Liver (tissue), 9 donors: Measurements from ENCODE around the gene ZNF346. TPM values are rescaled to one million over a fixed set of nuclear protein-coding genes. Genes with fewer than 3 reads are reported as not detected.
A peak's percentile ranks its signal among the peaks of the same experiment; 100 is the strongest.

Experiments
- DNase-seq: peaks from one replicate; pipeline ENCODE4 v3.0.0-alpha.2; 2017; ENCODE audit warnings: low spot score
- H3K27ac ChIP-seq, 2 donors: one replicate each; pipeline ENCODE4 v1.7.0; 2013; ENCODE audit warnings: inconsistent platforms in 2 of 2, low read length in 2 of 2, control low read depth in 1 of 2, low read depth in 1 of 2, mild to moderate bottlenecking in 1 of 2
- H3K27me3 ChIP-seq, 4 donors: one replicate each; pipeline versions ENCODE4 v1.6.1 to v1.7.0; 2013; ENCODE audit warnings: low read length in 3 of 4, inconsistent platforms in 1 of 4, mild to moderate bottlenecking in 1 of 4, moderate library complexity in 1 of 4; ENCODE audit not compliant: control insufficient read depth in 4 of 4, insufficient read depth in 4 of 4
- H3K36me3 ChIP-seq, 4 donors: one replicate each; pipeline versions ENCODE4 v1.6.1 to v1.7.0; 2013; ENCODE audit warnings: low read length in 3 of 4, mild to moderate bottlenecking in 3 of 4, low read depth in 1 of 4, moderate library complexity in 1 of 4; ENCODE audit not compliant: control insufficient read depth in 4 of 4, insufficient read depth in 3 of 4
- H3K4me1 ChIP-seq, 4 donors: one replicate each; pipeline versions ENCODE4 v1.6.1 to v1.7.0; 2013; ENCODE audit warnings: low read length in 3 of 4, mild to moderate bottlenecking in 3 of 4, moderate library complexity in 1 of 4; ENCODE audit not compliant: control insufficient read depth in 4 of 4, insufficient read depth in 4 of 4
- H3K4me3 ChIP-seq, 3 donors: one replicate each; pipeline versions ENCODE4 v1.6.1 to v1.7.0; 2013; ENCODE audit warnings: low read length in 3 of 3, control low read depth in 1 of 3, low read depth in 1 of 3, mild to moderate bottlenecking in 1 of 3
- H3K9ac ChIP-seq, 2 donors: one replicate each; pipeline ENCODE4 v1.7.0; 2013; ENCODE audit warnings: low read length in 2 of 2, mild to moderate bottlenecking in 2 of 2, moderate library complexity in 2 of 2, control low read depth in 1 of 2, low read depth in 1 of 2
- H3K9me3 ChIP-seq, 4 donors: one replicate each; pipeline versions ENCODE4 v1.6.1 to v1.7.0; 2013; ENCODE audit warnings: low read length in 3 of 4; ENCODE audit not compliant: control insufficient read depth in 4 of 4
- FOXA2 ChIP-seq: IDR thresholded peaks from 2 replicates; pipeline ENCODE4 v1.6.1; 2016; ENCODE audit warnings: antibody characterized with exemption
- HNF4A ChIP-seq, 2 donors: conservative IDR thresholded peaks; 2 replicates each; pipeline ENCODE4 v1.6.1; 2016; ENCODE audit warnings: antibody characterized with exemption in 2 of 2, mild to moderate bottlenecking in 2 of 2
- HNF4G ChIP-seq: IDR thresholded peaks from 2 replicates; pipeline ENCODE4 v1.6.1; 2016; ENCODE audit warnings: antibody characterized with exemption
- JUND ChIP-seq, 2 donors: IDR thresholded peaks; 2 replicates each; pipeline ENCODE4 v1.6.1; 2016; ENCODE audit warnings: antibody characterized with exemption in 2 of 2
- NR2F2 ChIP-seq: IDR thresholded peaks from 2 replicates; pipeline ENCODE4 v1.6.1; 2016; ENCODE audit warnings: antibody characterized with exemption
- RAD21 ChIP-seq, 2 donors: IDR thresholded peaks; 2 replicates each; pipeline ENCODE4 v1.6.1; 2016; ENCODE audit warnings: antibody characterized with exemption in 2 of 2, mild to moderate bottlenecking in 2 of 2
- REST ChIP-seq: IDR thresholded peaks from 2 replicates; pipeline ENCODE4 v1.6.1; 2016; ENCODE audit warnings: antibody characterized with exemption, mild to moderate bottlenecking
- RXRA ChIP-seq, 2 donors: IDR thresholded peaks; 2 replicates each; pipeline ENCODE4 v1.6.1; 2017 to 2018; ENCODE audit warnings: antibody characterized with exemption in 2 of 2, mild to moderate bottlenecking in 1 of 2
- SP1 ChIP-seq: IDR thresholded peaks from 2 replicates; pipeline ENCODE4 v1.6.1; 2018; ENCODE audit warnings: antibody characterized with exemption, mild to moderate bottlenecking
- TAF1 ChIP-seq: conservative IDR thresholded peaks from 2 replicates; pipeline ENCODE4 v1.6.1; 2016; ENCODE audit warnings: antibody characterized with exemption, mild to moderate bottlenecking
- YY1 ChIP-seq: IDR thresholded peaks from 2 replicates; pipeline ENCODE4 v1.6.1; 2016; ENCODE audit warnings: antibody characterized with exemption, mild to moderate bottlenecking
- ZBTB33 ChIP-seq: IDR thresholded peaks from 2 replicates; pipeline ENCODE4 v1.6.1; 2016; ENCODE audit warnings: antibody characterized with exemption
- WGBS: extraction: QIAGEN DNeasy Blood & Tissue Kit; methylation state at CpG from one replicate; pipeline ENCODE4 v1.1.7; 2013; 5-methylcytosine and 5-hydroxymethylcytosine counted together
- polyA plus RNA-seq, 2 donors: library from polyadenylated mRNA; stranded (reverse) in 1 of 2; unstranded in 1 of 2; fragments of 200-250 nt in 1 of 2; fragments of >200 nt in 1 of 2; fragmentation: Nextera tagmentation in 1 of 2; extraction: Ambion mirVana in 1 of 2; gene quantifications; one replicate each; pipeline versions ENCODE4 v1.2.1 to v1.2.3, GENCODE V29; 2013 to 2015
- total RNA-seq, 2 donors: library from RNA; depleted of rRNA; stranded (reverse); fragments of >200 nt; gene quantifications; one replicate each; pipeline ENCODE4 v1.2.3, GENCODE V29; 2014
- TF ChIP-seq, protein P1 (sequence below): IDR thresholded peaks from 2 replicates; pipeline ENCODE4 v1.6.1; 2016; ENCODE audit warnings: antibody characterized with exemption
- TF ChIP-seq, protein P2 (sequence below): fragments of 150-350 bp; IDR thresholded peaks from 2 replicates; pipeline ENCODE4 v1.5.1; 2017; ENCODE audit warnings: improper control_type of control experiment, low read depth, low read length; ENCODE audit not compliant: missing input control
- donor health status: healthy.
- donor health status: healthy.
- donor health status: healthy.
- donor health status: healthy.
- donor health status: healthy.

Gene ZNF346
- total and polyA plus RNA-seq, 4 donors: 3.7 to 11.0 (median 6.4) TPM

DNA sequence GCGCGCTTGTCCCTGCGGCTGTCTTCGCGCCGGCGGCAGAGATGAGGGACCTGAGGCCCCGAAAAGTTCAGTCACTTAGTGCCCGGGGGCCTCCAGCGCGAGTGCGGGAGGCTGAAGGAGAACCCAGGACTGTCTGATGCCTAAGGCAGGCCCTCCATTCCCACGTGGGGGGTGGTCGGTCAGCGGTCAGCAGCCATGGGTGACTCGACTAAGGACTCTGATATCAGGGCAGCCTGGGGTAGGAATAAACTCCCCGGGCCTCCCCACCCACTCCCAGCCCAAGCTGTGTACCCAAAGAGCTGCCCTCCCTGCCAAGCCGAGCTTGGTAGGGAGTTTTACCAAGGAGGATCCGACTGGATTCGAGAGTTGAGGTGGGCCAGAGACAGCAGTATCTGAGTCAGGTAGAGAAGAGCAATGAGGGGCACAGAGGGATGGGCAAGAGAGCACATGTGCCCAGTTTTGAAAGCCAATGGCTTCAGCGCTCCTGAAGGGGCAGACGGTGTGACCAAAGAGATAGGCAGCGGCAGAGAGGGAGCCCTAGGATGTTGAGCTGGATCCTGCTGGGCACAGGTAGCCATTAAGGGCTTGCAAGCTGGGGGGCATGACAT, 65.0 kb downstream of the ZNF346 start:
- Histone ChIP-seq H3K36me3 (peaks cover 0 to 14% (median 3%) of the 10 kb centered on the region in 4 donors), H3K27me3 (no peaks in the 10 kb centered on the region), H3K27ac (peak overlapping the region; percentile 93), H3K9me3 (no peaks in the 10 kb centered on the region), H3K4me1 (peaks cover 11 to 39% (median 33%) of the 10 kb centered on the region in 4 donors), H3K4me3 (peak overlapping the region; percentile 52 to 70 (median 52)), H3K9ac (peak overlapping the region; percentile 46 to 82)
- no peak for DNase-seq
- WGBS: 8% methylated on average over 23 of the region's 23 CpGs
- TF ChIP-seq FOXA2: peak; percentile 2
- TF ChIP-seq, protein P1, sequence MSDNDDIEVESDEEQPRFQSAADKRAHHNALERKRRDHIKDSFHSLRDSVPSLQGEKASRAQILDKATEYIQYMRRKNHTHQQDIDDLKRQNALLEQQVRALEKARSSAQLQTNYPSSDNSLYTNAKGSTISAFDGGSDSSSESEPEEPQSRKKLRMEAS: no peak
- no peak for TF ChIP-seq HNF4G
- no peak for TF ChIP-seq NR2F2
- TF ChIP-seq, protein P2, sequence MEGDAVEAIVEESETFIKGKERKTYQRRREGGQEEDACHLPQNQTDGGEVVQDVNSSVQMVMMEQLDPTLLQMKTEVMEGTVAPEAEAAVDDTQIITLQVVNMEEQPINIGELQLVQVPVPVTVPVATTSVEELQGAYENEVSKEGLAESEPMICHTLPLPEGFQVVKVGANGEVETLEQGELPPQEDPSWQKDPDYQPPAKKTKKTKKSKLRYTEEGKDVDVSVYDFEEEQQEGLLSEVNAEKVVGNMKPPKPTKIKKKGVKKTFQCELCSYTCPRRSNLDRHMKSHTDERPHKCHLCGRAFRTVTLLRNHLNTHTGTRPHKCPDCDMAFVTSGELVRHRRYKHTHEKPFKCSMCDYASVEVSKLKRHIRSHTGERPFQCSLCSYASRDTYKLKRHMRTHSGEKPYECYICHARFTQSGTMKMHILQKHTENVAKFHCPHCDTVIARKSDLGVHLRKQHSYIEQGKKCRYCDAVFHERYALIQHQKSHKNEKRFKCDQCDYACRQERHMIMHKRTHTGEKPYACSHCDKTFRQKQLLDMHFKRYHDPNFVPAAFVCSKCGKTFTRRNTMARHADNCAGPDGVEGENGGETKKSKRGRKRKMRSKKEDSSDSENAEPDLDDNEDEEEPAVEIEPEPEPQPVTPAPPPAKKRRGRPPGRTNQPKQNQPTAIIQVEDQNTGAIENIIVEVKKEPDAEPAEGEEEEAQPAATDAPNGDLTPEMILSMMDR: peak; percentile 1

- Histone ChIP-seq H3K27ac (peak overlapping the region; percentile 16 to 24), H3K27me3 (no peaks in the 10 kb centered on the region), H3K4me3 (no peak overlapping the region), H3K9ac (no peak overlapping the region), H3K36me3 (peaks cover 3 to 17% (median 8%) of the 10 kb centered on the region in 4 donors), H3K4me1 (peaks cover 11 to 52% (median 43%) of the 10 kb centered on the region in 4 donors), H3K9me3 (no peaks in the 10 kb centered on the region)
- WGBS: 13% methylated on average over 5 of the region's 5 CpGs
- DNase-seq: no peak
- TF ChIP-seq RXRA (IDR thresholded peaks at IDR 0.05) (no peak), FOXA2 (no peak), HNF4A (conservative IDR thresholded peaks at IDR 0.05) (no peak), TAF1 (no peak), HNF4G (no peak)
Measured at GRCh38 chr5:177089127-177089526, 66.6 kb downstream of the ZNF346 start.

- Histone ChIP-seq H3K27me3 (no peaks in the 10 kb centered on the region), H3K4me3 (no peak overlapping the region), H3K9ac (no peak overlapping the region), H3K36me3 (peaks cover 3 to 17% (median 8%) of the 10 kb centered on the region in 4 donors), H3K4me1 (peaks cover 17 to 62% (median 52%) of the 10 kb centered on the region in 4 donors), H3K9me3 (no peaks in the 10 kb centered on the region), H3K27ac (peak overlapping the region in 1 of 2 donors; percentile 16)
- no peak for DNase-seq
- TF ChIP-seq JUND (IDR thresholded peaks at IDR 0.05) (no peak), ZBTB33 (no peak), RAD21 (IDR thresholded peaks at IDR 0.05) (no peak), YY1 (no peak), REST (no peak), NR2F2 (no peak), SP1 (no peak)
- TF ChIP-seq, protein P1: peak; percentile 25
- 50% methylated on average over 21 of the region's 21 CpGs for WGBS
Measured at GRCh38 chr5:177089825-177090641, 67.5 kb downstream of the ZNF346 start.
